K562 (cell line): Measurements from ENCODE around the gene CENPT. TPM values are rescaled to one million over a fixed set of nuclear protein-coding genes. Genes with fewer than 3 reads are reported as not detected.
A peak's percentile ranks its signal among the peaks of the same experiment; 100 is the strongest.

ENCODE experiments used
- ARID4B ChIP-seq: sonication (generic); formaldehyde crosslinking; IDR thresholded peaks from 2 replicates; pipeline ENCODE4 v1.8.0; 2022; ENCODE audit warnings: mild to moderate bottlenecking, missing genetic modification reagents
- BCLAF1 ChIP-seq, 2 experiments: fragments of 450-650 bp in 1 of 2; IDR thresholded peaks; 2 replicates each; pipeline ENCODE4 v1.6.1; 2011 to 2017; ENCODE audit warnings: low read depth in 2 of 2, antibody characterized with exemption in 1 of 2, borderline replicate concordance in 1 of 2, low read length in 1 of 2, mild to moderate bottlenecking in 1 of 2, mixed read lengths in 1 of 2; ENCODE audit not compliant: control insufficient read depth in 1 of 2
- BCOR ChIP-seq: fragments of 450-650 bp; IDR thresholded peaks from 2 replicates; pipeline ENCODE4 v1.6.1; 2016
- BDP1 ChIP-seq: IDR thresholded peaks from 3 replicates; pipeline ENCODE4 v1.6.1; 2011; ENCODE audit not compliant: insufficient read length, insufficient read depth
- GTF2E2 ChIP-seq: fragments of 200-800 bp; sonication (Bioruptor generic); IDR thresholded peaks from 2 replicates; pipeline ENCODE4 v1.6.1; 2016; ENCODE audit warnings: missing genetic modification characterization, missing compliant biosample characterization
- HDGF ChIP-seq: fragments of 450-650 bp; IDR thresholded peaks from 2 replicates; pipeline ENCODE4 v1.6.1; 2016
- HNRNPLL ChIP-seq: fragments of 200-400 bp; formaldehyde crosslinking; IDR thresholded peaks from 2 replicates; pipeline ENCODE4 v1.6.1; 2017; ENCODE audit warnings: low read length, low read depth, mild to moderate bottlenecking; ENCODE audit not compliant: poor library complexity, severe bottlenecking
- IRF2 ChIP-seq: sonication (generic); formaldehyde crosslinking; IDR thresholded peaks from 2 replicates; pipeline ENCODE4 v1.8.1; 2022; ENCODE audit warnings: mild to moderate bottlenecking, missing genetic modification reagents
- PRMT5 ChIP-seq: sonication (generic); formaldehyde crosslinking; IDR thresholded peaks from 2 replicates; pipeline ENCODE4 v1.5.0; 2020; ENCODE audit warnings: missing genetic modification reagents
- SIN3A ChIP-seq, 2 experiments: fragments of 150-350 bp in 1 of 2; IDR thresholded peaks; 2 replicates each; pipeline ENCODE4 v1.6.1; 2011 to 2016; ENCODE audit warnings: borderline replicate concordance in 2 of 2, low read depth in 2 of 2, low read length in 2 of 2, mild to moderate bottlenecking in 2 of 2, moderate library complexity in 2 of 2; ENCODE audit not compliant: control insufficient read depth in 1 of 2
- SLC30A9 ChIP-seq: fragments of 250-450 bp; sonication (Bioruptor Pico); IDR thresholded peaks from 2 replicates; pipeline ENCODE4 v1.8.0; 2022; ENCODE audit warnings: mild to moderate bottlenecking, moderate library complexity
- SMAD1 ChIP-seq: fragments of 150-350 bp; IDR thresholded peaks from 2 replicates; pipeline ENCODE4 v1.6.1; 2014; ENCODE audit warnings: low read length, low read depth; ENCODE audit not compliant: partially characterized antibody
- TCFL5 ChIP-seq: fragments of 250-450 bp; sonication (Bioruptor Pico); conservative IDR thresholded peaks from 2 replicates; pipeline ENCODE4 v1.6.1; 2021; ENCODE audit warnings: mild to moderate bottlenecking, moderate library complexity, matching md5 sums
- THAP12 ChIP-seq: fragments of 250-450 bp; sonication (Bioruptor Pico); IDR thresholded peaks from 2 replicates; pipeline ENCODE4 v1.9.0; 2021; ENCODE audit warnings: mild to moderate bottlenecking, inconsistent platforms
- ZNF146 ChIP-seq: IDR thresholded peaks from one replicate; pipeline ENCODE4 v1.6.1; 2018; ENCODE audit warnings: missing compliant biosample characterization; ENCODE audit not compliant: unreplicated experiment
- ZNF3 ChIP-seq: fragments of 250-450 bp; sonication (Bioruptor Pico); IDR thresholded peaks from 2 replicates; pipeline ENCODE4 v1.5.0; 2021; ENCODE audit warnings: mild to moderate bottlenecking, moderate library complexity
- ZNF445 ChIP-seq: fragments of 250-450 bp; sonication (Bioruptor Pico); IDR thresholded peaks from 2 replicates; pipeline ENCODE4 v1.4.0; 2020; ENCODE audit warnings: low read depth, mild to moderate bottlenecking, moderate library complexity
- polyA plus RNA-seq, 8 experiments: library from polyadenylated mRNA; depleted of rRNA in 4 of 8; stranded (reverse) in 5 of 8; unstranded in 3 of 8; fragments of >200 nt; fragmentation: Nextera tagmentation in 2 of 8; fragmentation: Illumina TruSeq in 1 of 8; extraction: Ambion mirVana in 2 of 8; extraction: Trizol in 1 of 8; gene quantifications; 2 replicates each; pipeline versions ENCODE4 v1.2.1 to v1.2.3, GENCODE V29; 2011 to 2014; ENCODE audit warnings: inconsistent platforms in 1 of 8, missing spikeins in 1 of 8
- total RNA-seq, 7 experiments: library from RNA; depleted of rRNA in 6 of 7; stranded (reverse); fragments of >200 nt in 6 of 7; fragmentation: Illumina TruSeq in 2 of 7; extraction: Trizol in 2 of 7; gene quantifications; 2 replicates each; pipeline versions ENCODE4 v1.2.1 to v1.2.3, GENCODE V29; 2011 to 2021; ENCODE audit warnings: low replicate concordance in 1 of 7

Gene CENPT
- total and polyA plus RNA-seq, 9 of the 15 experiments (the other 6 are each of a cell fraction or from before 2014, with no cell fraction given), result 3.6 to 94.2 (median 44.1) TPM

- TF ChIP-seq TCFL5 (CRISPR knock-in tag) (no peak), ZNF445 (CRISPR knock-in tag) (no peak), PRMT5 (no peak), IRF2 (CRISPR knock-in tag) (no peak), HDGF (0 out of 2 replicates have a peak, but pooled peaks have one; percentile 43), BCOR (no peak), SIN3A (IDR thresholded peaks at IDR 0.05; ENCODE audit: borderline replicate concordance in 2 of 2, control insufficient read depth in 1 of 2, low read depth in 2 of 2, low read length in 2 of 2) (peak in 1 of 2 experiments; percentile 37; a peak in 1 of 4 replicates), ARID4B (CRISPR knock-in tag) (no peak), BDP1 (no peak), ZNF3 (CRISPR knock-in tag) (no peak), SMAD1 (no peak), BCLAF1 (IDR thresholded peaks at IDR 0.05; ENCODE audit: borderline replicate concordance in 1 of 2, control insufficient read depth in 1 of 2, low read depth in 2 of 2, low read length in 1 of 2) (no peak), HNRNPLL (no peak), SLC30A9 (CRISPR knock-in tag) (no peak), ZNF146 (no peak), GTF2E2 (no peak), THAP12 (CRISPR knock-in tag) (0 out of 2 replicates have a peak, but pooled peaks have one; percentile 31)
- TF ChIP-seq, all 486 proteins: peak for 6
Observed at GRCh38 chr16:67833030-67833414, 14.5 kb downstream of the CENPT start (continued).
